ENCODE results near the gene TLL1.

GRCh38 chr4:165947019-165947418 lies 74.0 kb downstream of the TLL1 start:
- TF ChIP-seq POLR2AphosphoS5 (IDR thresholded peaks at IDR 0.05; ENCODE audit: low read depth, low read length) (no peak), CTCF (IDR thresholded peaks at IDR 0.05) (no peak), SIN3A (IDR thresholded peaks at IDR 0.05; ENCODE audit: borderline replicate concordance, insufficient read depth, low read depth, low read length) (no peak), TCF7L2 (IDR thresholded peaks at IDR 0.05; ENCODE audit: low read depth, low read length) (no peak)
- TF ChIP-seq, protein P1, sequence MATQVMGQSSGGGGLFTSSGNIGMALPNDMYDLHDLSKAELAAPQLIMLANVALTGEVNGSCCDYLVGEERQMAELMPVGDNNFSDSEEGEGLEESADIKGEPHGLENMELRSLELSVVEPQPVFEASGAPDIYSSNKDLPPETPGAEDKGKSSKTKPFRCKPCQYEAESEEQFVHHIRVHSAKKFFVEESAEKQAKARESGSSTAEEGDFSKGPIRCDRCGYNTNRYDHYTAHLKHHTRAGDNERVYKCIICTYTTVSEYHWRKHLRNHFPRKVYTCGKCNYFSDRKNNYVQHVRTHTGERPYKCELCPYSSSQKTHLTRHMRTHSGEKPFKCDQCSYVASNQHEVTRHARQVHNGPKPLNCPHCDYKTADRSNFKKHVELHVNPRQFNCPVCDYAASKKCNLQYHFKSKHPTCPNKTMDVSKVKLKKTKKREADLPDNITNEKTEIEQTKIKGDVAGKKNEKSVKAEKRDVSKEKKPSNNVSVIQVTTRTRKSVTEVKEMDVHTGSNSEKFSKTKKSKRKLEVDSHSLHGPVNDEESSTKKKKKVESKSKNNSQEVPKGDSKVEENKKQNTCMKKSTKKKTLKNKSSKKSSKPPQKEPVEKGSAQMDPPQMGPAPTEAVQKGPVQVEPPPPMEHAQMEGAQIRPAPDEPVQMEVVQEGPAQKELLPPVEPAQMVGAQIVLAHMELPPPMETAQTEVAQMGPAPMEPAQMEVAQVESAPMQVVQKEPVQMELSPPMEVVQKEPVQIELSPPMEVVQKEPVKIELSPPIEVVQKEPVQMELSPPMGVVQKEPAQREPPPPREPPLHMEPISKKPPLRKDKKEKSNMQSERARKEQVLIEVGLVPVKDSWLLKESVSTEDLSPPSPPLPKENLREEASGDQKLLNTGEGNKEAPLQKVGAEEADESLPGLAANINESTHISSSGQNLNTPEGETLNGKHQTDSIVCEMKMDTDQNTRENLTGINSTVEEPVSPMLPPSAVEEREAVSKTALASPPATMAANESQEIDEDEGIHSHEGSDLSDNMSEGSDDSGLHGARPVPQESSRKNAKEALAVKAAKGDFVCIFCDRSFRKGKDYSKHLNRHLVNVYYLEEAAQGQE (IDR thresholded peaks at IDR 0.05; ENCODE audit: insufficient read depth in 1 of 2, low read depth in 2 of 2, low read length in 1 of 2), result no peak

Data from Panc1 (cell line).